ENCODE results near the gene PPBP. TPM values are rescaled to one million over a fixed set of nuclear protein-coding genes. Genes with fewer than 3 reads are reported as not detected.
"Not testable (repeated sequence)": the region's sequence is repeated elsewhere in the genome, so short reads cannot be mapped to it uniquely, and the experiment has no call there.

The PPBP gene
- total RNA-seq, 2 donors from 2014 or later, result not detected

DNA sequence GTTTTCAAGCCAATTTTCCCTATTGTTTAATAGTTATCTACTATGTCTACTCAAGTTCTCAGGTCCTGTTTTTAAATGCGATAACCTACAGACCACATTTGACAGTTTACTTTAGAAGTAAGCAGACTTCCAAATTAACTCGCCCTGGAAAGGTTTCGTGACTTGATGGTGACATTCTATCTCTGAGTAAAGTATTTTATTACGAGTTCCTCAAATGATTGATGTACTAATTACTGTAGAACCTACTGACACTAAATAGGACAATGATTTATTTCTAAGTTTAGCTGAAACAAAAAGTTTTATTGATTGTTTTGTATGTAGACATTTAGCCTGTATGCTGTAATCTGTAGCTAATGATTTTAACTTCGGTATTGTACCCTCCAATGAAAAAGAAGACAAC, 1.9 kb upstream of the PPBP start:
- H3K9me3 ChIP-seq, result no peaks in the 10 kb centered on the region
- H3K4me3 ChIP-seq, result no peak overlapping the region
- H3K4me1 ChIP-seq (ENCODE audit: control insufficient read depth in 1 of 2, low read depth in 2 of 2), result no peaks in the 10 kb centered on the region
- ATAC-seq (ENCODE audit: insufficient number of reproducible peaks, low FRiP score, low read depth) (no peak), DNase-seq (ENCODE audit: low spot score) (no peak)
- no peaks in the 10 kb centered on the region for H3K36me3 ChIP-seq
- H3K27ac ChIP-seq, result no peak overlapping the region
- no peaks in the 10 kb centered on the region for H3K27me3 ChIP-seq (replicated peaks; ENCODE audit: insufficient read depth)
- TF ChIP-seq, protein P1, sequence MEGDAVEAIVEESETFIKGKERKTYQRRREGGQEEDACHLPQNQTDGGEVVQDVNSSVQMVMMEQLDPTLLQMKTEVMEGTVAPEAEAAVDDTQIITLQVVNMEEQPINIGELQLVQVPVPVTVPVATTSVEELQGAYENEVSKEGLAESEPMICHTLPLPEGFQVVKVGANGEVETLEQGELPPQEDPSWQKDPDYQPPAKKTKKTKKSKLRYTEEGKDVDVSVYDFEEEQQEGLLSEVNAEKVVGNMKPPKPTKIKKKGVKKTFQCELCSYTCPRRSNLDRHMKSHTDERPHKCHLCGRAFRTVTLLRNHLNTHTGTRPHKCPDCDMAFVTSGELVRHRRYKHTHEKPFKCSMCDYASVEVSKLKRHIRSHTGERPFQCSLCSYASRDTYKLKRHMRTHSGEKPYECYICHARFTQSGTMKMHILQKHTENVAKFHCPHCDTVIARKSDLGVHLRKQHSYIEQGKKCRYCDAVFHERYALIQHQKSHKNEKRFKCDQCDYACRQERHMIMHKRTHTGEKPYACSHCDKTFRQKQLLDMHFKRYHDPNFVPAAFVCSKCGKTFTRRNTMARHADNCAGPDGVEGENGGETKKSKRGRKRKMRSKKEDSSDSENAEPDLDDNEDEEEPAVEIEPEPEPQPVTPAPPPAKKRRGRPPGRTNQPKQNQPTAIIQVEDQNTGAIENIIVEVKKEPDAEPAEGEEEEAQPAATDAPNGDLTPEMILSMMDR (IDR thresholded peaks at IDR 0.05), result no peak

DNA sequence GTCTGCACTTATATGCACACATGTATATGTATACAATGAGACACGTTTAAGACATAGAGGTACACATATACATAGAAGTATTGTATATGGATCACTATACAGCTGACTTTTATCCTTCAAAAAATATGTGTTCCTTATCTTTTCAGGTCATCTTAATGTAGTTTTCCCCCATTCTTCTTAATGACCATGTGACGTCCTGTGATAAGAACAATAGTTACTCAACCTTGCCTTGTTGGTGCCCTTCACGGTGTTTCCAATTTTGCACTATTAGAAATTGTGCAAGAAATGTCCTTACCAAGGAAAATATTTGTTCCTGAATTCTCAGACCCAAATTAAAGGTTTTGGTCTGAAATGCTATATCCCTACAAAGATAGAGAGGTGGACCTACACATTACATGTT, 1.0 kb upstream of the PPBP start:
- TF ChIP-seq, protein P1 (IDR thresholded peaks at IDR 0.05), result no peak
- Histone ChIP-seq H3K36me3 (no peaks in the 10 kb centered on the region), H3K27me3 (replicated peaks; ENCODE audit: insufficient read depth) (no peaks in the 10 kb centered on the region), H3K4me3 (no peak overlapping the region), H3K27ac (no peak overlapping the region), H3K9me3 (no peaks in the 10 kb centered on the region), H3K4me1 (ENCODE audit: control insufficient read depth in 1 of 2, low read depth in 2 of 2) (no peaks in the 10 kb centered on the region)
- ATAC-seq (ENCODE audit: insufficient number of reproducible peaks, low FRiP score, low read depth), result no peak
- no peak for DNase-seq (ENCODE audit: low spot score)

DNA sequence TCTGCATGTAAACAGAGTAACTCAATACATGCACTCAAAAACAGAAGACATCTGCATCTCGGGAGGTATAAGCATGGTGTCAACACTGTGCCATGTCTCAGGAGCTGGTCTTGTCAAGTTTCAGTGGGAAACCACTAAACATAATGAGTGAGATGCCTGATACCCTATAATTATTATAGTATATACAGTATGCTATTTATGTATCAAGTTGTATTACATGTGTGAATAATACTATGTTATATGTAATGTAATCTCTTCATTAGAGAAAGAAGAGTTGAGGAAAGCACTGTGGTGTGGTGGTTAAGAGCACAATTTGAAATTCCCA, 2.5 kb downstream of the PPBP start:
- TF ChIP-seq, protein P1 (IDR thresholded peaks at IDR 0.05), result no peak
- Histone ChIP-seq H3K4me3 (no peak overlapping the region), H3K27me3 (replicated peaks; ENCODE audit: insufficient read depth) (no peaks in the 10 kb centered on the region), H3K9me3 (no peaks in the 10 kb centered on the region), H3K36me3 (no peaks in the 10 kb centered on the region), H3K27ac (no peak overlapping the region), H3K4me1 (ENCODE audit: control insufficient read depth in 1 of 2, low read depth in 2 of 2) (peaks cover 0 to 10% of the 10 kb centered on the region in 2 donors)
- ATAC-seq (ENCODE audit: insufficient number of reproducible peaks, low FRiP score, low read depth), result no peak
- no peak for DNase-seq (ENCODE audit: low spot score)

DNA sequence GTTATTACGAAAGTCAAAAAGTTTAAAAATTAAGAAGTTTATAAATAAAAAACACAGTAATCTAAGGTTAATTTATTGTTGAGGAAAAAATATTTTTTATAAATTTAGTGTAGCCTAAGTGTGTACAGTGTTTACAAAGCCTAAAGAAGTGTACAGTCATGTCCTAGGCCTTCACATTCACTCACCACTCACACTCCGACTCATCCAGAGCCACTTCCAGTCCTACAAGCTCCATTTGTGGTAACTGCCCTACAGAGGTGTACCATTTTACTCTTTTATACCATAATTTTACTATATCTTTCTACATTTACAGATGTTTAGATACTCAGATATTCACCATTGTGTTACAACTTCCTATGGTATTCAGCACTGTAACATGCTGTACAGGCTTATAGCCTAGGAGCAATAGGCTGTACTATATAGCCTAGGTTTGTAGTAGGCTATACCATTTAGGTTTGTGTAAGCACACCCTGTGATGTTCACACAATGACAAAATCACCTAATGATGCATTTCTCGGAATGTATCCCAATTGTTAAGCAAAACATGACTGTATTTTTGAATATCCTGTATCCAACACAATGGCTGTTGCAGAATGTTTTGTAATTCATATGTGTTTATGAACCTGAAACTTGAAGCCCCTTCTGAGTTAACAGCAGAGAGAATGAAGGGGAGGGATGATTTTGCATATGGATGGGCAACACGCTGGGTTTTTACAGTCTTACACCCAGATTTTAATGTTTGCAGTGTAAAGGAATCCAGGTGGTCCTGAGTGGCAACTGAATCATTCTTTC, 3.1 kb downstream of the PPBP start:
- no peak overlapping the region for H3K4me3 ChIP-seq
- TF ChIP-seq, protein P1 (IDR thresholded peaks at IDR 0.05), result no peak
- no peak for DNase-seq (ENCODE audit: low spot score)
- no peaks in the 10 kb centered on the region for H3K36me3 ChIP-seq
- H3K27me3 ChIP-seq (replicated peaks; ENCODE audit: insufficient read depth), result no peaks in the 10 kb centered on the region
- H3K4me1 ChIP-seq (ENCODE audit: control insufficient read depth in 1 of 2, low read depth in 2 of 2), result peaks cover 0 to 10% of the 10 kb centered on the region in 2 donors
- ATAC-seq (ENCODE audit: insufficient number of reproducible peaks, low FRiP score, low read depth), result no peak
- H3K27ac ChIP-seq, result no peak overlapping the region
- no peaks in the 10 kb centered on the region for H3K9me3 ChIP-seq

DNA sequence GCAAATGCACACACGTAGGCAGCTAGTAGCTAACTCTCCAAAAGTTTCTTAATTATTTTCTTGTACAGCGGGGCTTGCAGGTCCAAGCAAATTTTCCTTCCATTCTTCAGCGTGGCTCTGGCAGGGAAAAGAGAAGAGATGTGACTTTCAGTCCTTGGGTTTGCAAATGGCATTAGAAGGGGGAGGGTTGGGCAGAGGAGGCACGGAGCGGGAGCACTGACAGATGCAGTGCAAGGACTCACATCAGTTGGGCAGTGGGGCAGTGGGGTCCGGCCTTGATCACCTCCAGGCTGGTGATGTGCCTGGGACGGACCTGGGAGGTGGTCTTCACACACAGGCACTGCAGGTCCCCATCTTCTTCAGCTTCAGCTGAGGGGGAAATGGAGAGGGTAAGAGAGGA, 6.8 kb downstream of the PPBP start:
- not testable (repeated sequence) for H3K36me3 ChIP-seq; H3K27ac ChIP-seq; ATAC-seq (ENCODE audit: insufficient number of reproducible peaks, low FRiP score, low read depth); H3K9me3 ChIP-seq; DNase-seq (ENCODE audit: low spot score); H3K27me3 ChIP-seq (replicated peaks; ENCODE audit: insufficient read depth); H3K4me3 ChIP-seq
- H3K4me1 ChIP-seq (ENCODE audit: control insufficient read depth in 1 of 2, low read depth in 2 of 2), result peaks cover 0 to 18% of the 10 kb centered on the region in 2 donors

Measured in thoracic aorta (tissue), 2 donors.